NCI-H2196 (cell line): Measurements from ENCODE around the gene EPN2.
A peak's percentile ranks its signal among the peaks of the same experiment; 100 is the strongest.

ENCODE experiments used
- DNase-seq: peaks from one replicate; lab custom pipeline; 2025; ENCODE audit not compliant: unreplicated experiment; lab: John Stamatoyannopoulos, UW

EPN2 gene

DNA sequence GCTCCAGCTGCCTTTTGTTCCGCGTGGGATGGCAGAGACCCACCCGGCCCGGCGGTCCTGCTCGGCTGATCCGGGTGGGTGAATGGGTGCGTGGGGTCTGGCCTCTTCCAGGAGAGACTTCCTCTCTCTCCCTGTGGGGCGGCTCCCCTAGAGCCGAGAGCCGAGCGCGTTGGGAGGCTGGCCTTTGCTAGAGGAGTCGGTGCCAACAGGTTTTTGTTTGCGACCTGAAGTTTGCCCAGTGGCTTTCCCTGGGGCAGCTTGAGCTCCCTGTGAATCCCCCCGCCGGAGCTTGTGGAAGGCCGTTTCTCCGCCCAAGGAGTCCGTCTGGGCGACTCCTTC is 970 bp downstream of the EPN2 start:
- no peak for DNase-seq

DNA sequence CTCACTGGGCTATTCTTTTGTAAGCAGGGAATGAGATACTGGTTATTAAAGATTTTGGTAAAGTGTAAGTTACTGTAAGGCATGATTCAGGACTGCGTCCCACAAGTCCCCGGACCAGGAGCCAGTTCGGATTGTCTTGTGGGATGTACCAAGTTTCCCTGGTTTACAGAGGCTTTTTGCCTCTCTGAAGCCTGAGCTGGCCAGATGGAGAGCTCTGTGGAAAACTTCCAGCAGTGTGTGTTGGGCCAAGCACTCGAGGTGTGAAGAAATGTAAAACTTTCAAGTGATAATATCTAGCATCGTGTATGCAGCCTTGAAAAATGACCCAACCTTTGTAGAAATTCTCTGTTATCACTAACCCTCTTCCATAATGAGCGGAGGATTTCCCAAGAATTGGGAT is 2.4 kb downstream of the EPN2 start:
- DNase-seq: no peak

DNA sequence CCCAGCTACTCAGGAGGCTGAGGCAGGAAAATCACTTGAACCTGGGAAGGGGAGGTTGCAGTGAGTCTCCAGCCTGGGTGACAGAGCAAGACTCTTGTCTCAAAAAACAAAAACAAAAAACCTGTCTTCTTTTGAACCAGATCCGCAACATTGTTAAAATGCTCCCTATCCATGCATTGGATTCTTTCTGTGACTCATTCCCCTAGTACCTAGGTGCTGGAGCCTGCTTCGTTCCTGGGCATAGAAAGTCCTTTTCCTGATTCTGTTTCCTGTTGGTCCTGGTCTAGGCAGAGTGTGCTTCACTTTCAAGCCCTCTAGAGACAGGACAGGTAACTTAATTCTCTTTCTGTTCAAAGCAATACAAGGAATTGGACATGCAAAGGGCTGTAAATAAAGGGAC is 5.2 kb downstream of the EPN2 start:
- DNase-seq: no peak

- no peak for DNase-seq
Observed at GRCh38 chr17:19242926-19243325, 5.8 kb downstream of the EPN2 start.

- DNase-seq: no peak
Observed at GRCh38 chr17:19243838-19244237, 6.7 kb downstream of the EPN2 start.

DNA sequence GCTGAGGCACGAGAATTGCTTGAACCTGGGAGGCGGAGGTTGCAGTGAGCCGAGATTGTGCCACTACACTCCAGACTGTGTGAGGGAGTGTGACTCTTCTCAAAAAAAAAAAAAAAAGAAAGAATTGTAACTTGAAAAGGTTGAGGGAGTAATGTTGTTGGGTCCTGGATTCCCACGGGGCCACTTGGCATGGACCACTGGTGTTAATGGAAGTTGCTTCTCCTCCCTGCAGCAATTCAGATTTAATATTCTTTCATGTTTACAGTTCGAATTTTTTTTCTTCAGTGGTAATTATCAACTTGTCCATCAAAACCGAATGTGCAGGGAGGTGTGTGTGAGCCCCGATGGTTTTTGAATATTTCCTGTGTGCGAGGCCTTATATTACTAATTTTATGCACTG is 7.2 kb downstream of the EPN2 start:
- no peak for DNase-seq

DNA sequence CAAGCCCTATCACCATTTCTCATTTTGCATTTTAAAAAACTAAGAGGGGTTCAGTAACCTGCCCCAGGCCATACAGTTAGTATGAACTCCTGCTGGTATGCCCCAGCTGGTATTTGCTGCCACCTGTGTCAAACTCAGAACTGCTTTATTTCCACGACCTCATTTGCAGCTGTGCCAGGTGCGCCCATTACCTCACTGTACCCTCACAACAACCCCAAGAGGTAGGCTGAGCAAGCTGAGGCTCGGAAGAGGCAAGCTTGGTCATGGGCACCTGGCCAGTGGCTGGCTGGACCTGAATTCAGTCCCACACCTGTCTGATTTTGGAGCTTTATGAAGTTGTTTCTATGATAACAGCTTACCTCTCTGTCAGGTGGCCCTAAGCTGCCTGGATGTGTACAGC is 7.6 kb downstream of the EPN2 start:
- DNase-seq: no peak

- no peak for DNase-seq
Observed at GRCh38 chr17:19247473-19247872, 10.3 kb downstream of the EPN2 start.

DNA sequence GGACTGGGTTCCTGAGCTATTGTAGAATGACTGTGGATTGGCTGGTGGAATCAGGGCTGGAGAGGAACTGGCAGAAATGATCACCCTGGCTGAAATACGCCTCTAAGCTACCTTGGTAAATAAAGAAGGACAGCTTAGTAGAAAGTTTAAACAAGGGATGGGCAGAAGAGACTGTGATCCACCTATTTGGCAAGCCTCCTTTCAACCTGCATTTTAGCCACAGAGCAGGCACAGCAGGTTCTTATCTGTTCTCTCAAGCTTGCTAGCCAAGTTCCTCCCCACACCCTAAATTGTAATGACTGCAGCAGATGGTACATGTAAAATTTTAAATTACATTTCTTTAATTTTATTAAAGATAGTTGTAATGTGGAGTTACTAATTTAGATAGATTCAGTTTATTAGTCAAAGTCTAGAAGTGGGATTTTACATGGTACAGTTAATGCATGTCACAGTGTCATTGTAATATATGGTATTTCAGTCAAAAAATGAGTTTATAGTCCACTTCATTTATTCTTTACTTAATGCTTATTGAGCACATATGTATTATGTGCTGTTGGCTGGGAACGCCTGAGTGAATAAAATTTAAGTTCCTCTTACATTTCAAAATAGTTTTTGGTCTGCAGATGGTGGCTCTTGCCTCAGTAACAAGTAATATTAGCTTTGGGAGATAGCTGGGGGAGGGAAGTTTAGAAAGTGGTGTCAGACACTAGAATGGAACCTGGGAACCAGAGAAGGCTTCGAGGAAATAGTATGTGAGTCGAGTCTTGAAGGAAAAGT is 11.2 kb downstream of the EPN2 start:
- DNase-seq: no peak

DNA sequence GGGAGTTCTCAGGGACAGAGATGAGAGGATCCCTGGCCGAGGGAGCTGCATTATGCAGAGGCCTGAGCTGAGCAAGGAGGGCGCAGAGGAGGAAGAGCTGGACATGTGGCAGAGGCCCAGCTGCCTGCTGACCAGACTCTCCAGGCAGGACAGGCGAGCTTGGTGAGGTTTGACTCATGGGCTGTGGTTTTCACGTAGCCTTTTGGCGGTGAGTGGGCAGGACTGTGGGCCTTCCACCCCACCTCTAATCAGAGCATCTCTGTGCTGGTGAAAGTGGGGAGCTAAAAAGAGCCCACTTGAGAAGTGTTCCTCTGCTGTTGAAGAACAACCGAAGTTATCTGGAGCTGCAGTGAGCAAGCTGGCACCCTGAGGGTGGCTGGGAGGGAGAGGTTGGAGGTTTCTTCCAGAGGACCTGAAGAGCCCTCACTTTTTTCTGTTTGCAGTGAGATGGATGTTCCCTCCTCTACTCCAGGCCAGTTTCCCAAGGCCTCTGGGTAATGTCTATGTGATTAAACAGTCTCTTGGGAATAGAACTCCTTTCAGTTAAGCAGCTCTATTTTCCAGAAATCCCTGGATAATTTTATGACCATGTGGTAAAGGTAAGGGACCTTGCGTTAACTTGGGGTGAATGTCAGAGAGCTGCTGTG is 11.9 kb downstream of the EPN2 start:
- DNase-seq: no peak

GRCh38 chr17:19249681-19250080 is 12.5 kb downstream of the EPN2 start:
- DNase-seq: no peak

- peak; percentile 33 for DNase-seq
Observed at GRCh38 chr17:19250421-19251173, 13.4 kb downstream of the EPN2 start.

DNA sequence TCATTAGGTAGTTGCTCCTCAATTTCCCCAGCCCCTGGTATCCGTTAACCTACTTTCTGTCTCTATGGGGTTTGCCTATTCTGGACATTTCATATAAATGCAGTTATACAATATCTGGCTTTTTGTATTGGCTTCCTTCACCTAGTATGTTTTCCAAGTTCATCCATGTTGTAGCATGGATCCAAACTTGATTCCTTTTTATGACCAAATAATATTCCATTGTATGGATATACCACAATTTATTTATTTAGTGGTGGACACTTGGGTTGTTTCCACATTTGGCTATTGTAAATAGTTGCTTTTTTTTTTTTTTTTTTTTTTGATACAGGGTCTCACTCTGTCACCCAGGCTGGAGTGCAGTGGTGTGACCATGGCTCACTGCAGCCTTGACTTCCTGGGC is 15.9 kb downstream of the EPN2 start:
- DNase-seq: no peak

GRCh38 chr17:19254651-19255050 is 17.5 kb downstream of the EPN2 start:
- DNase-seq: no peak

GRCh38 chr17:19255279-19255678 is 18.1 kb downstream of the EPN2 start:
- no peak for DNase-seq

DNA sequence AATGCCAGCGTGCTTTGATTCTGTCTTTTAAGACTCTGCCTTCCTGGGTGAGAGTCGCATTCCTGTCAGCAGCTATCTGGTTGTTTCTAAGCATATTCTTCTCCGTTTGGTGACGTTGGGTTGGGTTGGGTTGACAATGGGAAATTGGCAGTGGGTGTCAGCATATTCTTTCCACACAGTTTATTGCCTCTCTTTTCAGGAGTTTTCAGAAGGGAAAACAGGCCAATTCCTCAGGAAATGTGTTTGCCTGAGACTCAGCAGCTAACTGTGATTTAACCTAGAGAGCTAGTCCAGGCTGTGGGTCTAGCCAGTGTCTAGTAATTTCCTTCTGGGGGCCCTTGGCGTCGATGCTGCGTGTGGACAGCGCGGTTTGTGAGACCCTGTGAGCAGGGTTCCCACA is 21.2 kb downstream of the EPN2 start:
- no peak for DNase-seq

- DNase-seq: peak; percentile 10
Observed at GRCh38 chr17:19260958-19261357, 23.8 kb downstream of the EPN2 start.

- no peak for DNase-seq
Observed at GRCh38 chr17:19261426-19261825, 24.3 kb downstream of the EPN2 start.

- no peak for DNase-seq
Observed at GRCh38 chr17:19262650-19263631, 25.8 kb downstream of the EPN2 start.

DNA sequence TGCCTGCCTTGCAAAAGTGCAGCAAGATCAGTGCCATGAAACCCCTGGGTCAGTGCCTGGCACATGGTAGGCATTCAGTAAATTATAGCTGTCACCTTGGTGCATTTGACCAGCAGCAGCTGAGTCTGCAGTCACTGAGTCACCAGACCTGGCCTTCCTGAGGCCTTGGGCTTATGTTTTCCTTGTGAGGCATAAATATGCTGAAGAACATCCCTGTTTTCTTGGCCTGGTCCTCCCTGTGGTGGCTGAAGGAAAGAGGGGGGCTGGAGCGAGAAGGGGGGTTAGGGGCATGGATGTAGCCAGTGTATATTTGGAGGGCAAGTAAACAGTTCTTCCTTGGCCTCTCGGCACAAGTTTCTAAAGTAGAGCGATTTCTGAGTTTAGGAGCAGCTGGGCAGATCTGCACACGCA is 26.5 kb downstream of the EPN2 start:
- DNase-seq: no peak

DNA sequence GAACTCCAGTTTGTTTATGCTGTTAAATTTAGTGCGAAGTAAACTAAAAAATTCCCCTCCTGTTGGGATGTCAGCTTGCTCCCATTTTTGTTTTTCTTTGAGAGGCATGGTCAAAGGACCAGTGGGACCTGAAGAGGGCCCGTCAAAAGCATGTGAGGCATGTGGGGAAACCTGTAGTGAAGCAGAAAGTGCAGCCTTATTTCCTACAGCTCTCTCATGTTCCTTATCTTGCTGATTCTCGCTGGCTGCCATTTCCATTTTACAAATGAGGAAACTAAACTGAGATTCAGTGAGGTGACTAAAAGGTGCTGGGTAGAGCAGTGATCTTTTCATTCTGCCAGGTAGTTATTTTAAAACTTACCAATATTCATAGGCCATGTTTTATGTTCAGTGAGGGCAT is 27.1 kb downstream of the EPN2 start:
- no peak for DNase-seq
